Upper lobe of left lung (tissue), 6 donors: Measurements from ENCODE around the gene LTB. TPM values are rescaled to one million over a fixed set of nuclear protein-coding genes. Genes with fewer than 3 reads are reported as not detected.

ENCODE experiments used
- ATAC-seq, 2 donors: fragments of 200-7000 bp; cut with Tn5 transposase; one replicate each; pipeline ENCODE4 v1.9.1; 2022; ENCODE audit warnings: mild to moderate bottlenecking in 2 of 2, moderate library complexity in 2 of 2; ENCODE audit not compliant: low FRiP score in 2 of 2
- DNase-seq, 2 donors: peaks; one replicate each; pipeline ENCODE4 v3.0.0-alpha.2; 2019 to 2020
- H3K27ac ChIP-seq, 4 donors: fragments of 200-600 bp; sonication (generic); one replicate each; pipeline ENCODE4 v1.5.1; 2016 to 2019
- H3K27me3 ChIP-seq, 4 donors: fragments of 200-600 bp; sonication (generic); one replicate each; pipeline ENCODE4 v1.5.1; 2017 to 2019
- H3K36me3 ChIP-seq, 4 donors: fragments of 200-600 bp; sonication (generic); one replicate each; pipeline ENCODE4 v1.5.1; 2016 to 2019
- H3K4me1 ChIP-seq, 4 donors: fragments of 200-600 bp; sonication (generic); one replicate each; pipeline ENCODE4 v1.5.1; 2018 to 2019
- H3K4me3 ChIP-seq, 4 donors: fragments of 200-600 bp; sonication (generic); one replicate each; pipeline ENCODE4 v1.5.1; 2017 to 2019; ENCODE audit warnings: mild to moderate bottlenecking in 2 of 4, moderate library complexity in 1 of 4
- H3K9me3 ChIP-seq, 4 donors: fragments of 200-600 bp; sonication (generic); one replicate each; pipeline ENCODE4 v1.5.1; 2018 to 2019
- CTCF ChIP-seq, 6 experiments: fragments of 450-650 bp in 4 of 6; fragments of 200-600 bp in 2 of 6; sonication (generic) in 2 of 6; IDR thresholded peaks; one replicate each; pipeline ENCODE4 v1.5.1; 2016 to 2019; ENCODE audit warnings: antibody characterized with exemption in 6 of 6
- EP300 ChIP-seq, 4 donors: sonication (generic); formaldehyde crosslinking; IDR thresholded peaks; one replicate each; pipeline ENCODE4 v1.5.1; 2017; ENCODE audit warnings: antibody characterized with exemption in 4 of 4, control low read depth in 2 of 4
- POLR2A ChIP-seq, 4 donors: fragments of 450-650 bp; IDR thresholded peaks; one replicate each; pipeline ENCODE4 v1.5.1; 2016 to 2017; ENCODE audit warnings: antibody characterized with exemption in 4 of 4, mild to moderate bottlenecking in 2 of 4
- POLR2AphosphoS5 ChIP-seq, 2 donors: sonication (generic); formaldehyde crosslinking; IDR thresholded peaks; one replicate each; pipeline ENCODE4 v1.5.1; 2017; ENCODE audit warnings: antibody characterized with exemption in 2 of 2
- WGBS, 2 donors: methylation state at CpG; one replicate each; pipeline ENCODE4 v1.1.5; 2017 to 2018; 5-methylcytosine and 5-hydroxymethylcytosine counted together
- total RNA-seq, 6 donors: library from RNA; depleted of rRNA in 4 of 6; stranded (reverse); fragments of >200 nt in 4 of 6; gene quantifications; one replicate each; pipeline versions ENCODE4 v1.1.0 to v1.2.1, GENCODE V29; 2016 to 2021
- donor health status: DM: no; HTN: no; CAD: no; lungs with moderate emphysema.
- donor health status: DM: no; HTN: yes; CAD: no; lungs with severe emphysema.

Gene LTB
- total RNA-seq, 6 donors from 2014 or later, result 1.3 to 18.7 (median 8.2) TPM; not detected in 3

DNA sequence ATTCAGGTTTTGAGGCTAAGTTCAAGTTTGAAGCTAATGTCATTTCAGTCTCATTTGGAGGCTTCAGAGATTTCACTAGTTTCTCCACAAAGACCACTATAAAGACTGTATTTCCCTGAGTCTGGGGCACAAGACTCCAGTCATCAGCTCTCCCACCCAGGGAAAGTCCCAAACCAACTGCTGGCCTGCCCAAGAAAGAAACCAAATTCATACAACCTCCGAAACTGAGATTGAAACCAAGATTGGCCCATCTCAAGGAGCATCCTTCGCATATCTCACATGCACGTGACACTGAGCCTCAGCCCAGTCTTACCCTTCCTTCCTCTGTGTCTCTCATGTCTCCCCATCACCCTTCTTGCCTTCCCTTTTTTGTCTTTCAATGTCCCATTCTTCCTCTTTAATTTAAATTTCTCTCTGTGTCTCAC, 13.7 kb downstream of the LTB start:
- H3K4me3 ChIP-seq, result no peak overlapping the region
- peaks cover 0 to 3% (median 0%) of the 10 kb centered on the region in 4 donors for H3K4me1 ChIP-seq
- WGBS, 2 donors, result 43 to 48% methylated on average over 3 of the region's 3 CpGs
- TF ChIP-seq POLR2A (IDR thresholded peaks at IDR 0.05), result no peak
- TF ChIP-seq EP300 (IDR thresholded peaks at IDR 0.05), result no peak
- TF ChIP-seq POLR2AphosphoS5 (IDR thresholded peaks at IDR 0.05), result no peak
- no peak for TF ChIP-seq CTCF (IDR thresholded peaks at IDR 0.05)
- ATAC-seq (peak in 1 of 2 donors; percentile 81), DNase-seq (peak in 1 of 2 donors; percentile 68)
- no peaks in the 10 kb centered on the region for H3K27me3 ChIP-seq
- no peak overlapping the region for H3K27ac ChIP-seq
- H3K36me3 ChIP-seq, result no peaks in the 10 kb centered on the region
- no peaks in the 10 kb centered on the region for H3K9me3 ChIP-seq

DNA sequence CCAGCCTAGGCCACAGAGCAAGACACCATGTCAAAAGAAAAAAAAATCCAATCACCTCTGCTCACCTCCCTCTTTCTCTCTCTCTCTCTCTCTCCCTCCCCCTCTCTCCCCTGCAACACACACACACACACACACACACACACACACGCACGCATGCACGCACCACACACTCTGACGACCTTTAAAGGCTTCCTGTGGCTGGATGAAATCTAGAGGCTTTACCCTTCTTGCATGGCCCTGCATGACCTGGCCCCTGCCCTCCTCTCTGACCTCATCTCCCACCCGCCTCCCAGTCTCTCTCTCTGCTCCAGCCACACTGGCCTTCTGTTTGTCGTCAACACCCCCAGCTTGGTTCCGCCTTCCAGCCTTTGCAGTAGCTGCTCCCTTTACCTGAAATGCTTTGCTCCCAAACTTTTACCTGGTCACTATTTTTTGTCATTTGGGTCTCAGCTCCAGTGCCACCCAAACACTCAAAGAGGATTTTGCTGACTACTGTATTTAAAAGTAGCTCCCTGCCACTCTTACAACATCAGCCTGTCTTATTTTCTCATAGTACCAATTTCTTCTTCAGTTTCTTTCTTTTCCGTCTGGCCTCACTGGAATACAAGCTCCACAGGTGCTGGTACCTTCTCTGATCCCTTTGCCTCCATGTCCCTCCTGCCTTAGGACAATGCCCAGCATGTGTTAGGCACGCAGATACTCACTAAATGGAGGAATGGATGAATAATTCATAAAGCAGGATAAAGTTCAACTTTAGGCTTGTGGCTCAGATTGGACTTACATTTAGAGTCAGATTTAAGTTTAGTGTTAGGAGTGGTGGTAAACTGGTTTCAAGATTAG, 14.5 kb downstream of the LTB start:
- WGBS, 2 donors, result 56 to 62% methylated on average over 9 of the region's 9 CpGs
- Histone ChIP-seq H3K9me3 (no peaks in the 10 kb centered on the region), H3K36me3 (no peaks in the 10 kb centered on the region), H3K4me3 (no peak overlapping the region), H3K4me1 (peaks cover 0 to 3% (median 0%) of the 10 kb centered on the region in 4 donors), H3K27me3 (no peaks in the 10 kb centered on the region), H3K27ac (no peak overlapping the region)
- no peak for TF ChIP-seq POLR2AphosphoS5 (IDR thresholded peaks at IDR 0.05)
- no peak for TF ChIP-seq EP300 (IDR thresholded peaks at IDR 0.05)
- no peak for TF ChIP-seq CTCF (IDR thresholded peaks at IDR 0.05)
- TF ChIP-seq POLR2A (IDR thresholded peaks at IDR 0.05), result no peak
- ATAC-seq (no peak), DNase-seq (no peak)

- Histone ChIP-seq H3K27ac (peak overlapping the region; percentile 80 to 90 (median 82)), H3K36me3 (peaks cover 0 to 28% (median 18%) of the 10 kb centered on the region in 4 donors), H3K4me3 (no peak overlapping the region), H3K27me3 (no peaks in the 10 kb centered on the region), H3K9me3 (no peaks in the 10 kb centered on the region), H3K4me1 (peaks cover 37 to 42% (median 39%) of the 10 kb centered on the region in 4 donors)
- TF ChIP-seq CTCF (IDR thresholded peaks at IDR 0.05) (no peak), EP300 (IDR thresholded peaks at IDR 0.05) (no peak), POLR2AphosphoS5 (IDR thresholded peaks at IDR 0.05) (no peak), POLR2A (IDR thresholded peaks at IDR 0.05) (no peak)
- no peak for ATAC-seq
- DNase-seq, result no peak
Observed at GRCh38 chr6:31560697-31561058, 21.5 kb downstream of the LTB start.

- WGBS, 2 donors, result 33 to 46% methylated on average over 7 of the region's 7 CpGs
- Histone ChIP-seq H3K27me3 (no peaks in the 10 kb centered on the region), H3K36me3 (peaks cover 0 to 28% (median 18%) of the 10 kb centered on the region in 4 donors), H3K9me3 (no peaks in the 10 kb centered on the region), H3K27ac (peak overlapping the region; percentile 80 to 90 (median 82)), H3K4me3 (no peak overlapping the region), H3K4me1 (peaks cover 37 to 42% (median 39%) of the 10 kb centered on the region in 4 donors)
- DNase-seq, result peak in 1 of 2 donors; percentile 77
- ATAC-seq, result peak; percentile 81 to 86
- peak in 2 of 4 donors; percentile 79 to 85 for TF ChIP-seq EP300 (IDR thresholded peaks at IDR 0.05)
- TF ChIP-seq CTCF (IDR thresholded peaks at IDR 0.05), result no peak
- peak; percentile 88 to 93 for TF ChIP-seq POLR2AphosphoS5 (IDR thresholded peaks at IDR 0.05)
Observed at GRCh38 chr6:31559958-31560696, 22.1 kb downstream of the LTB start.
